Measurements from ENCODE around the gene GRK2. TPM values are rescaled to one million over a fixed set of nuclear protein-coding genes. Genes with fewer than 3 reads are reported as not detected.

The GRK2 gene
- total RNA-seq, 3 donors from 2014 or later = 86.8 to 114 (median 106) TPM

- DNase-seq (no peak), ATAC-seq (no peak)
- Histone ChIP-seq H3K4me3 (no peak overlapping the region), H3K4me1 (ENCODE audit: low read depth) (no peaks in the 10 kb centered on the region), H3K36me3 (ENCODE audit: low read depth) (no peaks in the 10 kb centered on the region), H3K9me3 (no peaks in the 10 kb centered on the region)
- TF ChIP-seq CTCF (IDR thresholded peaks at IDR 0.05) = no peak
- intact Hi-C loops (cut with DNase I, micrococcal nuclease) = no loop called here
Observed at GRCh38 chr11:67332081-67332691, 65.9 kb downstream of the GRK2 start.

Other genes starting within 250 kb of the GRK2 start
- gene SYT12, start 243.3 kb upstream of the GRK2 start, total RNA-seq = under 1 TPM in 1 of 3 donors, not detected in 2; 0.09 TPM
- gene RHOD, start 209.6 kb upstream of the GRK2 start, total RNA-seq = 1 to 10 TPM; 3.3 to 7.2 (median 3.9) TPM
- 10 to 100 TPM; 67.2 to 84.6 (median 77.1) TPM for gene KDM2A, start 147.2 kb upstream of the GRK2 start, total RNA-seq
- 10 to 100 TPM; 20.0 to 46.3 (median 26.7) TPM for gene ANKRD13D, start 22.8 kb downstream of the GRK2 start, total RNA-seq
- gene SSH3, start 37.1 kb downstream of the GRK2 start, total RNA-seq = 10 to 100 TPM; 55.8 to 87.0 (median 57.6) TPM
- gene POLD4, start 87.1 kb downstream of the GRK2 start, total RNA-seq = 100 to 1,000 TPM; 130 to 266 (median 201) TPM
- 1 to 10 TPM; 2.2 to 3.0 (median 2.7) TPM for gene CLCF1, start 107.1 kb downstream of the GRK2 start, total RNA-seq
- 10 to 100 TPM; 27.9 to 39.3 (median 29.1) TPM for gene RAD9A, start 125.5 kb downstream of the GRK2 start, total RNA-seq
- 100 to 1,000 TPM; 130 to 239 (median 209) TPM for gene PPP1CA, start 135.4 kb downstream of the GRK2 start, total RNA-seq
- gene TBC1D10C, start 137.6 kb downstream of the GRK2 start, total RNA-seq = 1 to 10 TPM; 5.0 to 8.4 (median 5.3) TPM
- gene CARNS1, start 149.2 kb downstream of the GRK2 start, total RNA-seq = under 1 TPM; 0.26 to 0.89 (median 0.70) TPM
- gene RPS6KB2, start 162.0 kb downstream of the GRK2 start, total RNA-seq = 10 to 100 TPM; 43.1 to 51.6 (median 45.4) TPM
- gene PTPRCAP, start 171.2 kb downstream of the GRK2 start, total RNA-seq = 10 to 100 TPM in 2 of 3 donors, 1 to 10 TPM in 1; 7.2 to 13.6 (median 10.0) TPM
- 100 to 1,000 TPM; 133 to 240 (median 184) TPM for gene CORO1B, start 177.0 kb downstream of the GRK2 start, total RNA-seq
- gene GPR152, start 186.3 kb downstream of the GRK2 start, total RNA-seq = not detected
- 1 to 10 TPM in 2 of 3 donors, under 1 TPM in 1; 0.95 to 1.9 (median 1.2) TPM for gene CABP4, start 188.9 kb downstream of the GRK2 start, total RNA-seq
- 10 to 100 TPM; 44.7 to 82.2 (median 60.9) TPM for gene TMEM134, start 202.8 kb downstream of the GRK2 start, total RNA-seq
- 10 to 100 TPM; 33.7 to 84.9 (median 52.2) TPM for gene AIP, start 216.6 kb downstream of the GRK2 start, total RNA-seq
- 100 to 1,000 TPM in 1 of 3 donors, 10 to 100 TPM in 2; 59.6 to 104 (median 83.7) TPM for gene PITPNM1, start 238.9 kb downstream of the GRK2 start, total RNA-seq
- 10 to 100 TPM; 63.5 to 81.3 (median 79.3) TPM for gene CDK2AP2, start 241.7 kb downstream of the GRK2 start, total RNA-seq

Data from mucosa of descending colon (tissue), 3 donors.